ENCODE data around the gene ACO2. TPM values are rescaled to one million over a fixed set of nuclear protein-coding genes. Genes with fewer than 3 reads are reported as not detected.
"Not testable (repeated sequence)": the region's sequence is repeated elsewhere in the genome, so short reads cannot be mapped to it uniquely, and the experiment has no call there.

Gene ACO2
- total RNA-seq, 6 donors from 2014 or later = 51.3 to 102 (median 83.4) TPM

- H3K4me1 ChIP-seq = peaks cover 3 to 18% (median 14%) of the 10 kb centered on the region in 4 donors
- ATAC-seq (ENCODE audit: low FRiP score in 2 of 2) = no peak
- H3K27me3 ChIP-seq = no peaks in the 10 kb centered on the region
- H3K27ac ChIP-seq = no peak overlapping the region
- no peak for DNase-seq
- H3K36me3 ChIP-seq = peaks cover 15 to 65% (median 40%) of the 10 kb centered on the region in 4 donors
- TF ChIP-seq POLR2A (IDR thresholded peaks at IDR 0.05) = no peak
- TF ChIP-seq POLR2AphosphoS5 (IDR thresholded peaks at IDR 0.05) = no peak
- TF ChIP-seq, protein P1, sequence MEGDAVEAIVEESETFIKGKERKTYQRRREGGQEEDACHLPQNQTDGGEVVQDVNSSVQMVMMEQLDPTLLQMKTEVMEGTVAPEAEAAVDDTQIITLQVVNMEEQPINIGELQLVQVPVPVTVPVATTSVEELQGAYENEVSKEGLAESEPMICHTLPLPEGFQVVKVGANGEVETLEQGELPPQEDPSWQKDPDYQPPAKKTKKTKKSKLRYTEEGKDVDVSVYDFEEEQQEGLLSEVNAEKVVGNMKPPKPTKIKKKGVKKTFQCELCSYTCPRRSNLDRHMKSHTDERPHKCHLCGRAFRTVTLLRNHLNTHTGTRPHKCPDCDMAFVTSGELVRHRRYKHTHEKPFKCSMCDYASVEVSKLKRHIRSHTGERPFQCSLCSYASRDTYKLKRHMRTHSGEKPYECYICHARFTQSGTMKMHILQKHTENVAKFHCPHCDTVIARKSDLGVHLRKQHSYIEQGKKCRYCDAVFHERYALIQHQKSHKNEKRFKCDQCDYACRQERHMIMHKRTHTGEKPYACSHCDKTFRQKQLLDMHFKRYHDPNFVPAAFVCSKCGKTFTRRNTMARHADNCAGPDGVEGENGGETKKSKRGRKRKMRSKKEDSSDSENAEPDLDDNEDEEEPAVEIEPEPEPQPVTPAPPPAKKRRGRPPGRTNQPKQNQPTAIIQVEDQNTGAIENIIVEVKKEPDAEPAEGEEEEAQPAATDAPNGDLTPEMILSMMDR (IDR thresholded peaks at IDR 0.05) = no peak
- TF ChIP-seq EP300 (IDR thresholded peaks at IDR 0.05) = no peak
- no peak overlapping the region for H3K4me3 ChIP-seq
- H3K9me3 ChIP-seq = no peaks in the 10 kb centered on the region
- WGBS, 2 donors = 60 to 92% methylated on average over 2 to 6 of the region's 6 CpGs
Measured at GRCh38 chr22:41431656-41432055, 37.3 kb upstream of the ACO2 start.

- Histone ChIP-seq H3K4me1 (peaks cover 3 to 18% (median 14%) of the 10 kb centered on the region in 4 donors), H3K36me3 (peaks cover 21 to 61% (median 51%) of the 10 kb centered on the region in 4 donors)
- not testable (repeated sequence) for H3K9me3 ChIP-seq; DNase-seq; H3K27me3 ChIP-seq; ATAC-seq (ENCODE audit: low FRiP score in 2 of 2); H3K27ac ChIP-seq; H3K4me3 ChIP-seq
- WGBS, 2 donors = 90 to 94% methylated on average over 1 of the region's 1 CpG
Measured at GRCh38 chr22:41433480-41433879, 35.4 kb upstream of the ACO2 start.

DNA sequence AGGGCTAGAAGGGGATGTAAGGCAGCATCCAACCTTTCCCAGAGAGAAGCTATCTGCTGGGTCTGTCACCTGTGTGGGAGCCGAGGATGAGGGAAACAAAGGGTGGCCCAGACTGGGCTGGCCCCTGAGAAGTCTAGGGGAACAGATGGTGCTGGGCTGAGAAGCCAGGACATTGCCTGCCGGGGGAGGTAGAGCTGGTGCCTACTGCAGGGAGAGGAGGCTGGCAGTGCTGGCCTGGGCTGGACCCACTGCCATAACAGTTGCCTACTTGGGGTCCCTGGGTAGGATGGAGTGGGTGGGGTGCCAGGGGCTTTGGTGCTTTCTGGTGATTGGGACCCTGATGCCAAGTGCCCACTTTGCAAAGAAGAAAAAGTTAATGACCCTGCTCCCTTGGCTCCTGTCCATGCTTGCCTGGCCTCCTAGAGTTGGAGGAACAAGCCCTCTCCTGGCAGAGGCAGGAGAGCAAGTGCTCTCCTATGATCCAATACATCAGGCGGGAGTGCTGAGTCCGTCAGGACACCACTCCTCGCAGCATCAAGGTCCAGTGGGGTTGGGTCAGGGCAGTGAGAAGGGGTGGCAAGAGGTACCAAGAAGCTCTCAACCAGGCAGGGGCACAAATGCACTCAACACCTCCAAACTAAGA lies 34.4 kb upstream of the ACO2 start:
- not testable (repeated sequence) for H3K27me3 ChIP-seq; H3K4me3 ChIP-seq; DNase-seq; H3K9me3 ChIP-seq; ATAC-seq (ENCODE audit: low FRiP score in 2 of 2)
- Histone ChIP-seq H3K36me3 (peaks cover 21 to 66% (median 51%) of the 10 kb centered on the region in 4 donors), H3K4me1 (peaks cover 3 to 24% (median 16%) of the 10 kb centered on the region in 4 donors), H3K27ac (peak overlapping the region in 1 of 4 donors; percentile 8)
- WGBS, 2 donors = 82 to 87% methylated on average over 2 to 5 of the region's 5 CpGs

GRCh38 chr22:41435560-41435959 lies 33.4 kb upstream of the ACO2 start:
- peaks cover 6 to 28% (median 18%) of the 10 kb centered on the region in 4 donors for H3K4me1 ChIP-seq
- DNase-seq = no peak
- peaks cover 21 to 71% (median 50%) of the 10 kb centered on the region in 4 donors for H3K36me3 ChIP-seq
- H3K9me3 ChIP-seq = no peaks in the 10 kb centered on the region
- 57 to 73% methylated on average over 3 to 4 of the region's 4 CpGs for WGBS, 2 donors
- no peak for ATAC-seq (ENCODE audit: low FRiP score in 2 of 2)
- TF ChIP-seq, protein P1 (IDR thresholded peaks at IDR 0.05) = no peak
- TF ChIP-seq POLR2A (IDR thresholded peaks at IDR 0.05) (no peak), POLR2AphosphoS5 (IDR thresholded peaks at IDR 0.05) (no peak), EP300 (IDR thresholded peaks at IDR 0.05) (no peak)
- peak overlapping the region in 1 of 4 donors; percentile 44 for H3K27ac ChIP-seq
- H3K4me3 ChIP-seq = no peak overlapping the region
- H3K27me3 ChIP-seq = no peaks in the 10 kb centered on the region

DNA sequence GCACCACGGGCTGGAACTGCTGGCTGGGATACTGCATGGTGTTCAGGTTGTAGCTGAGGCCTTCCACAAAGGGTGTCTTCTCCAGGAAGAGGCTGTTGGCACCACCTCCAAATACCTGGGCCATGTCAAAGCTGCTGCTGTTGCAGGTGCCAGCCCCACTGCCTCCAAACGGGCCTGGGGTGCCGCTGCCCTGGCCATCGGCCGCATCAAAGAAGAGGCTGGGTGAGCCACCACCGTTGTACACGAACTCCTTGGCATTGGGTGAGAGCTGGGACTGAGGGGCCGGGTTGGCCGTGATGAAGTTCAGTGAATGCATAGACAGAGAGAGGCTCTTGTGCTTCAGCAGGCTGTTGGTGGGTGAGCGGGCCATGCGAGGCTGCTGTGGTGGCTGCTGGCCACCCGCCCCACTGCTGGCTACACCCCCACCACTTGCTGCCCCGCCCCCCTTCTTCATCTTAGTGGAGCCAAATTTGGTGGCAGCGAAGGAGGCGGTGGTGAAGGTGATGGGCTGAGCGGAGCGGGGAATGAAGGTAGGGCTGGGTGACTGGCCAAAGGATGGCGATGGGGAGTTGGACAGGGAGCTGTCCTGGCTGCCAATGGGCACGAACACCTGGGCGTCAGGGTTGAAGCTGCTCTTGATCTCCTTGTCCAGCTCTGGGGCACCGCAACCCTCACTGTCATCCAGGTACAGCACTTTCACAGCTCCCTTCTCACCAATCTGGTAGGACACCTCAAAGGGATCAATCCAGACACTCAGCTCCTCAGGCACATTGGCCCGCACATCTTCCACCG lies 32.4 kb upstream of the ACO2 start:
- H3K4me3 ChIP-seq = no peak overlapping the region
- ATAC-seq (ENCODE audit: low FRiP score in 2 of 2) (no peak), DNase-seq (peak in 1 of 2 donors; percentile 67)
- H3K27ac ChIP-seq = peak overlapping the region in 1 of 4 donors; percentile 7
- TF ChIP-seq EP300 (IDR thresholded peaks at IDR 0.05) = no peak
- no peak for TF ChIP-seq POLR2AphosphoS5 (IDR thresholded peaks at IDR 0.05)
- TF ChIP-seq, protein P1 (IDR thresholded peaks at IDR 0.05) = no peak
- TF ChIP-seq POLR2A (IDR thresholded peaks at IDR 0.05) = no peak
- 82 to 92% methylated on average over 19 to 23 of the region's 23 CpGs for WGBS, 2 donors
- peaks cover 6 to 28% (median 18%) of the 10 kb centered on the region in 4 donors for H3K4me1 ChIP-seq
- no peaks in the 10 kb centered on the region for H3K27me3 ChIP-seq
- H3K36me3 ChIP-seq = peaks cover 21 to 62% (median 49%) of the 10 kb centered on the region in 4 donors
- H3K9me3 ChIP-seq = no peaks in the 10 kb centered on the region

Data from upper lobe of left lung (tissue), 6 donors.